H1 (cell line): ENCODE measurements around the gene HNRNPAB. TPM values are rescaled to one million over a fixed set of nuclear protein-coding genes. Genes with fewer than 3 reads are reported as not detected.
A peak's percentile ranks its signal among the peaks of the same experiment; 100 is the strongest.

Source experiments
- BCL11A ChIP-seq, 2 experiments: IDR thresholded peaks; one replicate each; pipeline ENCODE4 v1.6.1; 2011; ENCODE audit warnings: low read depth in 2 of 2, low read length in 2 of 2, mild to moderate bottlenecking in 2 of 2
- CBX8 ChIP-seq: fragments of 300-800, 300-1000 bp; sonication (generic); IDR thresholded peaks from 2 replicates; pipeline ENCODE4 v1.7.1; 2016; ENCODE audit warnings: low read depth, low read length, borderline replicate concordance
- EZH2 ChIP-seq: fragments of 200-600 bp; sonication (generic); IDR thresholded peaks from 2 replicates; pipeline ENCODE4 v1.7.1; 2012; ENCODE audit warnings: low read depth, mild to moderate bottlenecking, moderate library complexity, low read length, inconsistent platforms; ENCODE audit not compliant: severe bottlenecking
- GTF2F1 ChIP-seq: IDR thresholded peaks from 2 replicates; pipeline ENCODE4 v1.6.1; 2012; ENCODE audit warnings: low read depth, low read length, improper control_type of control experiment, borderline replicate concordance
- JUN ChIP-seq: IDR thresholded peaks from 2 replicates; pipeline ENCODE4 v1.6.1; 2011; ENCODE audit warnings: low read depth, mild to moderate bottlenecking, improper control_type of control experiment, low read length
- JUND ChIP-seq: IDR thresholded peaks from 2 replicates; pipeline ENCODE4 v1.6.1; 2011; ENCODE audit warnings: mild to moderate bottlenecking, improper control_type of control experiment, low read length
- PHF8 ChIP-seq: fragments of 200-600 bp; sonication (generic); conservative IDR thresholded peaks from 2 replicates; pipeline ENCODE4 v1.7.1; 2012; ENCODE audit warnings: low read depth, mild to moderate bottlenecking, inconsistent platforms, low read length, moderate library complexity
- POLR2AphosphoS5 ChIP-seq: IDR thresholded peaks from 2 replicates; pipeline ENCODE4 v1.6.1; 2011; ENCODE audit warnings: low read depth, low read length
- SP4 ChIP-seq: IDR thresholded peaks from 2 replicates; pipeline ENCODE4 v1.6.1; 2012; ENCODE audit warnings: low read length, inconsistent platforms
- TAF7 ChIP-seq: optimal IDR thresholded peaks from 2 replicates; pipeline ENCODE3; 2011; ENCODE audit warnings: low read depth, mild to moderate bottlenecking, inconsistent platforms, low read length, moderate library complexity, borderline replicate concordance
- polyA plus RNA-seq, 7 experiments: library from polyadenylated mRNA; depleted of rRNA in 3 of 7; stranded (reverse) in 5 of 7; unstranded in 2 of 7; fragments of >200 nt in 5 of 7; fragments of 200-250 nt in 2 of 7; gene quantifications; 1 replicate in 5 of 7; 2 replicates in 1 of 7; 4 replicates in 1 of 7; pipeline versions ENCODE4 v1.2.1 to v1.2.3, GENCODE V29; 2011 to 2013; ENCODE audit warnings: missing spikeins in 2 of 7, mixed read lengths in 2 of 7
- total RNA-seq: library from RNA; stranded (reverse); fragmentation: NEBNext Ultra II Directional; extraction: Animal tissue kit (Norgen Biotek cat#: 25700); gene quantifications from 2 replicates; pipeline ENCODE4 v1.2.1, GENCODE V29; 2021
- TF ChIP-seq, protein P1 (sequence below), 3 experiments: IDR thresholded peaks; 1 replicate in 2 of 3; 2 replicates in 1 of 3; pipeline versions ENCODE4 v1.5.1 to v1.6.1; 2011; ENCODE audit warnings: low read length in 3 of 3, mild to moderate bottlenecking in 3 of 3, inconsistent platforms in 2 of 3, low read depth in 1 of 3, moderate library complexity in 1 of 3; ENCODE audit not compliant: insufficient read depth in 1 of 3; ENCODE audit errors: control extremely low read depth in 1 of 3
- TF ChIP-seq, protein P2 (sequence below): IDR thresholded peaks from 2 replicates; pipeline ENCODE4 v1.6.1; 2012; ENCODE audit warnings: low read length, inconsistent platforms

Gene HNRNPAB
- total and polyA plus RNA-seq, 2 of the 8 experiments (the other 6 are each of a cell fraction or from before 2014, with no cell fraction given), result 373 to 563 TPM

DNA sequence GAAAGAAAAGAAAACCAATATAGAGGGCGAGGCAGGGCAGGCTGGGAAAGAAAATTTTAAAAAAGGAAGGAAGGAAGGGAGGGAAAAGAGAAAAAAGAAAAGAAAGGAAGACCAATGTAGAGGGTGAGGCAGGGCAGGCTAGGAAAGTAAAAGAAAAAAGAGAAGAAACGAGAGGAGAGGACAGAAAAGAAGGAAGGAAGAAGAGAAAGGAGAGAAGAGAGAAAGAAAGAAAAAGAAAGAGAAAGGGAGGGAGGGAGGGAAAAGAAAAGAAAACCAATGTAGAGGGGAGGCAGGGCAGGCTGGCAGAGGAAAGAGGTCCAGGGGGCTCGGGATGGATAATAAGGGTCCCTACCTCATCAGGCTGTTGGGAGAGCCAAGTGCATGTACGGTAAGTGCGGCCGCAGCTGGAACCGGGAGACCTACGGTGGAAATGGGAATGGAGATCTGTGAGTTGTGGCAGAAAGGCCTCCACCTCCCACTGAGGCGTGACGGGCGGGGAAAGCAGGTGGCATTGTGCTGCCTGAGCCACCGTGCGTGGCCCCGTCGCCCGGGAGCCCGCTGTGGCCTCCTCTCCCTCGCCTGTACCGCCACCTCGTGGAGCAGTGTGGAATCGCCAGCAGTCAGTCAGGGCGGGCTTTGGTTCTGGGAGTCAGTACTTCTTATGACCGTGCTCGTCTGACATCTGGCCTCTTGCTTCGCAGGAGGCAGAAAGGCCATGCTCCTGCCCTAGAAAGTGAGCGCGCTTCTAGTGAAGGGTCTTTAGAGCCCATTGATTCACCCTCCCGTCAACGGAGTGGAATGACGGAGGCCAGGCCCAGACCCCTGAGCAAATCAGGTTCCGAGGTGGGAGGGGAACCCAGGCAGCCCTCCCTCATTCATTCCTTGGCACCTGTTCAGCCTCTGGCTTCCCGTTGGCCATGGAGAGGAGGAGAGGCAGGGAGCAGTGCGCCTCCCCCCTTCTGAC is 40.3 kb upstream of the HNRNPAB start (continued):
- TF ChIP-seq EZH2 (no peak), PHF8 (no peak), CBX8 (no peak), JUN (no peak), BCL11A (IDR thresholded peaks at IDR 0.05; ENCODE audit: low read depth in 2 of 2, low read length in 2 of 2) (no peak), GTF2F1 (no peak), POLR2AphosphoS5 (no peak), JUND (no peak), SP4 (no peak), TAF7 (no peak)
- TF ChIP-seq, protein P1, sequence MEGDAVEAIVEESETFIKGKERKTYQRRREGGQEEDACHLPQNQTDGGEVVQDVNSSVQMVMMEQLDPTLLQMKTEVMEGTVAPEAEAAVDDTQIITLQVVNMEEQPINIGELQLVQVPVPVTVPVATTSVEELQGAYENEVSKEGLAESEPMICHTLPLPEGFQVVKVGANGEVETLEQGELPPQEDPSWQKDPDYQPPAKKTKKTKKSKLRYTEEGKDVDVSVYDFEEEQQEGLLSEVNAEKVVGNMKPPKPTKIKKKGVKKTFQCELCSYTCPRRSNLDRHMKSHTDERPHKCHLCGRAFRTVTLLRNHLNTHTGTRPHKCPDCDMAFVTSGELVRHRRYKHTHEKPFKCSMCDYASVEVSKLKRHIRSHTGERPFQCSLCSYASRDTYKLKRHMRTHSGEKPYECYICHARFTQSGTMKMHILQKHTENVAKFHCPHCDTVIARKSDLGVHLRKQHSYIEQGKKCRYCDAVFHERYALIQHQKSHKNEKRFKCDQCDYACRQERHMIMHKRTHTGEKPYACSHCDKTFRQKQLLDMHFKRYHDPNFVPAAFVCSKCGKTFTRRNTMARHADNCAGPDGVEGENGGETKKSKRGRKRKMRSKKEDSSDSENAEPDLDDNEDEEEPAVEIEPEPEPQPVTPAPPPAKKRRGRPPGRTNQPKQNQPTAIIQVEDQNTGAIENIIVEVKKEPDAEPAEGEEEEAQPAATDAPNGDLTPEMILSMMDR (IDR thresholded peaks at IDR 0.05; ENCODE audit: control extremely low read depth in 1 of 3, insufficient read depth in 1 of 3, low read depth in 1 of 3, low read length in 3 of 3), result peak; percentile 94 to 100 (median 100)
- TF ChIP-seq, protein P2, sequence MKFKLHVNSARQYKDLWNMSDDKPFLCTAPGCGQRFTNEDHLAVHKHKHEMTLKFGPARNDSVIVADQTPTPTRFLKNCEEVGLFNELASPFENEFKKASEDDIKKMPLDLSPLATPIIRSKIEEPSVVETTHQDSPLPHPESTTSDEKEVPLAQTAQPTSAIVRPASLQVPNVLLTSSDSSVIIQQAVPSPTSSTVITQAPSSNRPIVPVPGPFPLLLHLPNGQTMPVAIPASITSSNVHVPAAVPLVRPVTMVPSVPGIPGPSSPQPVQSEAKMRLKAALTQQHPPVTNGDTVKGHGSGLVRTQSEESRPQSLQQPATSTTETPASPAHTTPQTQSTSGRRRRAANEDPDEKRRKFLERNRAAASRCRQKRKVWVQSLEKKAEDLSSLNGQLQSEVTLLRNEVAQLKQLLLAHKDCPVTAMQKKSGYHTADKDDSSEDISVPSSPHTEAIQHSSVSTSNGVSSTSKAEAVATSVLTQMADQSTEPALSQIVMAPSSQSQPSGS, result no peak
